Measurements from ENCODE around the gene MMP23B.
"Not testable (repeated sequence)": the region's sequence is repeated elsewhere in the genome, so short reads cannot be mapped to it uniquely, and the experiment has no call there.

The MMP23B gene

DNA sequence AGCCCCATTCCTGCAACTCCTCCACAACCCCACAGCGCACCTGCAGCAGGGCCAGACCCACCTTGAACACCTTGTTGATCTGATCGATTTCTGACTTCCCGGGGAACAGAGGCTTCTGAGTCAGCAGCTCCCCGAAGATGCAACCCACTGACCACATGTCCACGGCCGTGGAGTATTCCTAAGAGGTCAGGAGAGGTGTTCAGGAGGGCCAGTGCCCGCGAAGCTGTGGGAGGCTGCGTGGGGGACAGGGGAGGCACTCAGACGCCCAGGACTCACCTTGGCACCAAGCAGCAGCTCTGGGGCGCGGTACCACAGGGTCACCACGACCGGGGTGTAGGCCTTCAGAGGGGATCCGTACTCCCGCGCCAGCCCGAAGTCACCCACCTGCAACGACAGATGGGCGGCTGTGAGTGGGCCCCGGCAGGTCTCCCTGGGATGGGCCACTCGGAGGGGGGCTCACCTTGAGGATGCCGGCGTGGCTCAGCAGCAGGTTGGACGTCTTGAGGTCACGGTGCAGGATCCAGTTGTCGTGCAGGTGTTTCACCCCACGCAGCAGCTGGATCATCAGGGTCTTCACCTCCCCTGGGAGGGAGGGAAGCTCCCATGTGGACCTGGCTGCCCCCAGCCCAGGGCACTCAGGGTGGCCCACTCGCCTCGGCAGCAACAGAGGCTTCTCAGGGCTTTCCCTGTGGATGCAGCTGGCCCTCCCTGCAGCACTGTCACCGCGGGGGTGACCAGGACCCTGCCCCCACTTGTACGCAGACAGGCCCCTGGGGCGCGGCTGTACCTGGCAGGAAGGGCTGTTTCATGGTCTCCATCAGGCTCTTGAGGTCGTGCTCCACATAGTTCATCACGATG lies 4.9 kb downstream of the MMP23B start:
- DNase-seq: not testable (repeated sequence)

DNA sequence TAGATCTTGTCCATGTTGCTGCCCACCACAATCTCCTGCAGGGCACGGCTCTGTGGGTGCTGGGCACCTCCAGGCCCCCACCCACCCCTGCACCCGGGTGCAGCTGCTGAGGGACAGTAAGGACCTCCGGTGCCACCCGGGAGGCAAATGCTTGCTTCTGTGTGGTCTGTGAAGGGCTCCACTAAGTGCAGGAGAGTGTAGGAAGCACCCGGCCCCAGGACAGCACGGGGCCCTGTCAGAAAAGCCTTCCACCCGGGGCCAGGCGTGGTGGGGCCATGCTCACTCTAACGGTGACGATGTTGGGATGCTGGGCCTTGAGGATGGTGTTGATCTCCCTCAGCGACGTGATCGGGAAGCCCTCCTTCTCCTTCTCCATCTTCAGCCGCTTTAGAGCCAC lies 5.5 kb downstream of the MMP23B start:
- not testable (repeated sequence) for DNase-seq

DNA sequence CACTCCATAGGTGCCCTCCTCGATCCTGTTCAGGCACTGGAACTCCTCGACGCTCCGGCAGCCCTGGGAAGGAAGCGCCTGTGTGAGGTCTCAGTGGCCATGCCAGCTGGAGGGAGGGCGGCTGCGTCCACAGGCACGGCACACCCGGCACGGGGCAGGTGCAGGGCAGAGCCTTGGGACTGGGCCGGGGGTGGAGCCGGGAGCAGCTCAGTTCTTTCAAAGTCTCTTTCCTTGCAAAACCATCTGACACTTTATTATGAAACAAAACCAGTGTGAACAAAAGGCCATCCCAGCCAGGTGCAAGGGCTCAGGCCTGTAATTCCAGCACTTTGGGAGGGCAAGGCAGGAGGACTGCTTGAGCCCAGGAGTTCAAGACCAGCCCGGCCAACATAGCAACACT lies 6.6 kb downstream of the MMP23B start:
- not testable (repeated sequence) for DNase-seq

DNA sequence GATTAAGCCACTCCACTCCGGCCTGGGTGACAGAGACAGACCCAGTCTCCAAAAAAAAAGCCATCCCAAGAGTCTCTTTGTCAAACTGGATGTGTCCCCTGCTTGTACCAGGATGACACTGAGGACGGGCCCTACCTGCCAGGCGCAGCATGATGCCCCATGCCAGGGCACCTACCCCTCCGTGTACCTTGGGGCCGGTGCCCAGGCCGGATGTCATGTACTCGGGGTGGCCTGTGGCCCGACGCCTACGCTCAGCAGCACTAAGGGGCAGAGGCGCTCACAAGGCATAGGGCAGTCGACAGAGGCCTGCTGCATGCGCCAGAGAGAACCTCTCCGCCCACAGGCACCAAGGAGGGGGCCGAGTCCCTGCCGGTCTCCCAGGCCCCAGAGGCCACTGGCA lies 7.4 kb downstream of the MMP23B start:
- DNase-seq: not testable (repeated sequence)

DNA sequence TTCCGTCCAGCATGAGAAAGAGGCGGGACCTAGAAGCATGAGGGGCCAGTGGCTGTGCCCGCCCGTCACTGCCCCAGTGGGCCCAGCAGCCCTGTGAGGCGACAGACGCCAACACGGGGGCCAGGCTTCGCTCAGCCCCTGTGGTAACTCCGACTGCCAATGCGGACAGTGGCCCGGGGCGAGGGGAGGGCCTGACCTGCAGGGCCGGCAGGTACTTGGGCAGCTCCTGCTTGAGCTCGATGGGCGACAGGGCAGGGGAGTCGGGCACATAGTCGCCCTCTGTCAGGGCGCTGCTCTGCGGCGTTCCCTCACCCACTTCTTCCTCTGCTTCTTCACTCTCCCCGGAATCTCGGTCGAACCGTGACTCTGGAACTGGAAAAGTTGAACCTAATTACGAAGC lies 8.1 kb downstream of the MMP23B start:
- DNase-seq: not testable (repeated sequence)

DNA sequence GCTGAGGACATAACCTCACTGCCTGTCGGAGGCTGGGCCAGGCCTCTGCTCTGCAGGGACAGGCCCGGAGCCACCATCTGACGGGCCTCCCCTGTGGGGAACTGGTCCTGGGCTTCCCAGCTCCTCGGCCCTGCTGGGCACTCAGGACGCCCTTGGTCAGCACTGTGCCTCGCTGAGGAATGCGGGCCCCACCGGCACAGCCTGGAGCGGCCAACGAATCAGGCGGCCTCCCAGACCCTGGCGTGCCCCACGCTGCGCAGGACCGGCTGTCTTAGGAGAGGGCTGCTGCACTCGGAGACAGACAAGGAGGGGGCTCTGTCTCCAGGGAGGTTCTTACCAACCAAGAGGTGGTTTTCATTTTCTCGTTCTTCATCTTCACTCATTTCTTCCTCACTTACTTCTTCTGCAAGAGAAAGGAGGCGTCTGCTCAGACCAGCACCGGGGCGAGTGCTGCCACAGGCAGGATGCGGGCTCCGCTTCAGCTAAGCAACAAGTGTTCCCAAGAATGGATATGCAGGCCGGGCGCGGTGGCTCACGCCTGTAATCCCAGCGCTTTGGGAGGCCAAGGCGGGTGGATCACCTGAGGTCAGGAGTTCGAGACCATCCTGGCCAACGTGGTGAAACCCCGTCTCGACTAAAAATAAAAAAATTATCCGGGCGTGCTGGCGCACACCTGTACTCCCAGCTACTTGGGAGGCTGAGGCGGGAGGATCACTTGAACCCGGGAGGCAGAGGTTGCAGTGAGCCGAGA lies 8.9 kb downstream of the MMP23B start:
- DNase-seq: not testable (repeated sequence)

DNA sequence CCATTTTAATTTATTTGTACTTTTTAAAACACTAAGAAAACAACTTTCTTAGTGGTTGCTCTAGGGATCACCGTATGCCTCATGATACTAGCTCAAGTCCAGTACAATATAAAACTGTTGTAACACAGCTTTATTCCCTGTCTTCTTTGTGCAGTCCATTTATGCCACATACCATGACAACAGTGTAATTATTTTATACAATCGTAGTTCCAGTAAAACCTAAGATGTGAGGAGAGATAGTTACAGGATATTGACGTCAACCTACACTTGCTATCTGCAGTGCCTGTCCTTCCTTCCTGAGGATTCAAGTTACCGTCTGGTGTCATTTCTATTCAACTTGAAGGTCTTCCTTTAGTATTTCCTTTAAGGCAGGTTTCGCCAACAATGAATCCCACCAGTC lies 14.4 kb downstream of the MMP23B start:
- DNase-seq: not testable (repeated sequence)

DNA sequence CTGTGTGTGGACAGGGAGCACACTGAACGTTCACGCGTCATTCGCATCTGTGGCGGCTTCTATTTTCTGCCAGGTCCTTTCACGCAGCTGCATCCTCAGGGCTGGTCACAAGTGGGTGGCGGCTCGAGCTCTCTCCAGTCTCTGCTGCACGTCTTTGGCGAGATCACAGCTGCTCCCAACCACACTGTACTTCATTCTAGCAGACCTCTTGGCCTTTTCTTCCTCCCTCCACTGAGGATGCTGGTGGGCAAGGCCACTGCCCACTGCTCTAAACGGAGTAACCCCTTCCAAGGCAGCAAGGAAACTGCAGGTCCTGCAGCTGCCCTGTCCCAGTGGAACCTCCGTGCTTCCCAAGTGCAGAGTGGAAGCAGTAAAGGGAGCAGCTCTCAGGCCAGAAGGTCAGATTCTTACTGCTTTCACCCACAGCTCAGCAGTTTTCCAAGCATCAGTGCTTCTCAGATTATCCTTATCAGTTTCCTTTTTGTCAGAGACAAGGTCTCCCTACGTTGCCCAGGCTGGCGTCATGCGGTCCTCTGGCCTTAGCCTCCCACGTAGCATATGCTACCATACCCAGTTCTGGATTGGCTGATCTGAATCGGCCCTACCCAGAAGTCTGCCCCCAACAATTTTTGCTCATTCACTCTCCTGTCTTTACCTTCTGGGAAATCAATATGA lies 15.7 kb downstream of the MMP23B start:
- DNase-seq: not testable (repeated sequence)

DNA sequence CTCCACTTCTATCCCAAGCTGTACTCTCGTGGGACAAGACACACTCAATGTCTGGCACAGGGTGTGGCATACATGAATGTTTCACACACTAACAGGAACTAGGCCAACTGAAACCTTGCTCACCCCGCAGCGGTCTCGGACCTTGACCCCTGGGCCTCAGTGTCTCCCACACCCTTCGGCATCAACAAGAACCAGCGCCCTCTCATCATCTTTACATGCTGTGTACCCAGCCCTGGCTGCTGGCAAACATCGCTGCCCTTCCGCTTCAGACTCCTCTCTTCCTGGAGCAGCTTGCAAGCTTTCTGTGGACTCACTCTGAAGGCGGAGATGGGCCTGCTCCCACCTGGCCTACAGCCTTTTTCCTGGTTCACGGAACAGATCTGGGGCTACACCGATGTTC lies 16.3 kb downstream of the MMP23B start:
- DNase-seq: not testable (repeated sequence)

DNA sequence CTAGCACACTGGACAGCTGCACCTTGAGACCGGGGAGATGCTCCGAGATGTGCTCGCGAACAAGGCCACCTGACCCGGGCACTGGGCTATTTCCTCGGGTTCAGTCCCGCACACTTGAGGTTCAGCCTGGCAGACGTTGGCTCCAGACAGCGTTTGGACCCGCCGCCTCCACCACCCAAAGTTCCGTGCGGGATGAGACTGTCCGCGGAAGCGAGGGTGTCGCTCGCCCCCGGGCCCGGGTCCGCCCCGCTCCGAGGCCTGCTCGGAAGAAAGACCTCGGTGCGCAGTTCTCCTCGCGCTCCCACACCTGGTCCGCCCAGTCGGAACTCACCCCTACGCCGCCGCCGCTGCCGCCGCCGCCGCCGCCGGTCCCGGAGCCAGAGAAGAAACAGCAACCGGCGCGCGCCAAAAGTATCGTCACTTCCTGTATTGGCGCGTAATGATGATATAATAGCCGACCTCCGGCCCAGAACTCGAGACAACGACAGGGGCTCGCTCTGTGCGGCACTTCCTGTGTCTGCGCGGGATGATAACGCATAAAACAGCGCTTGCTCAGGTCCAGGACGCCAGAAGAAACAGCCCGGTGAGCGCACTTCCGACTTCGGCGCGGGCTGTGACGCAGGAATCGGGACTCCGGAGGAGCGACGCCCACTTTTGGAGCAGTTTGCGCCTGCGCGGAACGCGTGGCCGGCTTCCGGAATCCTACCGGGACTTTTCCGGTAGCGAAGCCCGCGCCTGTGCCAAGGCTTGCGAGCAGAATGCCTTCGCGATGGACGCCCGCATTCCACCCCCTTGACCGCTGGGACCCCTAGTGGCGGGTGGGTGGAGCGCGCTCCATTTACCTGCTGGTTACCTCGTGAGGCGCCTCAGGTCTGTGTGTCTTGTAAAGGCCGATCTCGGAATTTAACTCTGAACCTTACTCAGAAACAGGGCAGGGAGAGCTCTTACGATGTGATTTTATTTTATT lies 26.9 kb downstream of the MMP23B start, which contains the start of gene CDK11B:
CDK11B (minus strand) TSS at position 422 of the 967 bp plus-strand sequence. CDS start 1,519 bp downstream, outside the sequence.
- peak; percentile 92 for DNase-seq

DNA sequence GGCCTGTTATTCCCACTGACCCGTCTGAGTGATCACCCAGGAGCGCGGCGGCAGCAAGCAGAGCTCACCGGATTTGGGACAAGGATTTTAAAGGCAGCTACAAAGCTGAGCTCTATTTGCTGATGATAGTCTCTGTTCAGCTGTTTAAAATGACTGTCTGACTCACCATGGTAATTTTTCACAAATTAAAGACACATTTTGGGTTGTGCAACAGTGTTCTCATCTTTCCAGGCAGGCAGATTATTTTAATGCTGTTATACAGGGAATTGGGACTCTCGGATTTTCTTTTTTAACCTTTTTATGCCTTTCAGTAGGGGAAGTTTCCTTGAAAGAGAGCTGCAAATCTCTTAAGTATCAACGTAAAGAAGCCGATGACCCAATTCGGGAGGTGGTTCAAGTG lies 30.4 kb downstream of the MMP23B start:
- DNase-seq: not testable (repeated sequence)

DNA sequence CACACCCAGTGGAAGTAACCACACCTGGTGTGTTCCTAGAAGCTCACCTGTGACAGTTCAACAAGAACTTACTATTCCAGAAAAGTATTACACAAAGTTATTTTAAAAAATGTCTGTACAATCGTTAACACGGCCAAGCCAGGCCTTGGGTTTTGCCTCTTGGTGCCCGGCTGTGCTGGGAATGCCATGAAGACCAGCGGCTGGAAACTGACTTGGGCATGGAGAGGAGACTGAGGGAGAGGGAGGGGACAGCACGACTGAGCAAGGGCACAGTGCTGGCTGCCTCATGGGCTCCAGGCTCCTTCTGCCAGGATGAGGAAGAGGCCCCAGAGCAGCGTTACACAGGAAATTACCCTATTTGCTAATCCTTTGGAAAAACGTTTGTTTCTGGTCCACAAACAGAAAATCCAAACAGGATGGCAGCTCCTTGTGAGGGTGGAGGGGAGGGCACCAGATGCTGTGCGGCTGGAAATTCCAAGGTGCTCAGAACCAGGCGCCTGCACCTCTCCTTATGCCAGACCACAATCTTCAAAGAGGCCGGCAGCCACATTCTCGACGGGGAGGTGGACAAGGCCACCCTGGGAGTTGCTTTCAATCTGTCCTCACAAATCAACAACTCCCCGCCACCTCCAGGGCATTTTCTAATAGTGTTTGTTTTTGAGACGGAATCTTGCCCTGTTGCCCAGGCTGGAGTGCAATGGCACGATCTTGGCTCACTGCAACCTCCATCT lies 31.0 kb downstream of the MMP23B start:
- DNase-seq: not testable (repeated sequence)

DNA sequence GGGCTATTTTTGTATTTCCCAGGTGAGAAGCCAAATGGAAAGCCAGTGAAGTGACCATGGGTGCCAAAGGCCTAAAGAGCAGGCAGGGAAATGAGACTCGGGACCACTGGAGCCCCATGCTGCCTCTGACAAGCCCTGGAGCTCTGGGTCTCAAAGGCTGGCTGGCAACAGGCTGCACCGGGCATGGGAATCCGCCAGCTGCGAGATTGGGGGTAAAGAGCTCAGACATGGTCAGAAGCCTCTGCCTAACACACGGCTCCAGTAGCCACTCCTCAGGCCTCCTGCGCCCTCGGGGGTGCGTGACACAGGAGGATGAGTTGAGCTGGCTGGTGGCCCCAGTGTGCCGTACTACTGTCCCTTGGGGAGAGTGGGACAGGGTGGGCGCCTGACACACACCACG lies 32.3 kb downstream of the MMP23B start:
- not testable (repeated sequence) for DNase-seq

DNA sequence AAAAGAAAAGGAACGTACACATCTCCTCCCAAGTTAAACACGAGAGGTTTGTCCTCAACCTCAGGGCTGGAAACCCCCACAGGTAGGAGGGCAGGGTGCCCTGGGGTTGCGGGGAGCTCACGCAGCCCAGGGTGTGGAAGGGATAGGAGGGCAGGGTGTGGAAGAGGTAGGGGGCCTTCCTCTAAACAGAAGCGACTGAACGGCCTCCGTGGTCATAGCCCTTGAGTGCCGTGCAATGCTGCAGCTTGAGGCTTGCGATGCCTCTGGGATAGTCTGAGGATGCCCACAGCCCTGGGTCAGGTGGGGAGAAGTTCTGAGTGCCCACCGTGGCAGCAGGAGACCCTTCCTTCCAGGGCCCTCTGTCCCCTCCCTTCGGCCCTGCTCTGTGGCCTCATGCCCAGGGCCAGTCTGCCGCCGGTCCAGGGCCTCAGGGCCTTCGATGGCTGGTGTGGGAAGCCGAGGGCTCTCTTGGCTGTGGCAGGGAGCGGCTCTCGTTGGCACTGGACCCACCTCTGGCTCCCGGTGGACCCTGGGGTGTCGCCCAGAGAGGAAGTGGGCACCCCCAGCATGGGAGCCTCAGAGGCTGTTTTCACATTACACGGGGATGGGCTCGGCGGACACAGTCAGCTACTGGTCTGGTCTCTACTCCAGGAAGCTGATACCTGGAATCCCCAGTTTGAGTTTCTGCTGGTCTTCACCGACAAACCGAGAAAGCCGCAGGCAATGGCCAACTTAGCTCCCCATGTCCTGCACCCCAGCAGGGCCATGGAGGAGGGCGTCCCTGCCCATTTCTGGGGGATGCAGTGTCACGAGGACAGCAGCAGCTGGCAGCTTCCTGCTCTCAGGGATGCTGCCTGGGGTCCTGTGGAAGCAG lies 33.2 kb downstream of the MMP23B start:
- DNase-seq: no peak

DNA sequence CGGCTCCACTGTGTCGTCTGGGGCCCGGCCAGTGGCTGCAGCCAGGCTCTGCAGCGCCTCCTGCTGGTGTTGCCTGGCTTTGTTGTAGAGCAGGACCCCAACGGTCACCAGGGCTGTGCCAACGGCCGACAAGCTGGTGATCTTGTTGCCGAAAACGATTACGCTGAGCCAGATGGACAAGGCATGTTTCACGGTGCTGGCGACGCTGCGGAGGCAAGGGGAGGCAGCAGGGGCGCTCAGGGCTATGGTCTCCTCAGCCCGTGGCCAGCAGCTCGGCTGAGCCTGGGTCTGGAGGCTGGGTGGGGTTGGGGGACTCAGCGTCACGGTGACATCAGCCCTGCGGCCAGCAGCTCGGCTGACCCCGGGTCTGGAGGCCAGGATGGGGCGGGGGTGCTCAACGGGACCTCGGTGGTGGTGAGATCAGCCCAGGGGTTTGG lies 33.9 kb downstream of the MMP23B start:
- DNase-seq: no peak

DNA sequence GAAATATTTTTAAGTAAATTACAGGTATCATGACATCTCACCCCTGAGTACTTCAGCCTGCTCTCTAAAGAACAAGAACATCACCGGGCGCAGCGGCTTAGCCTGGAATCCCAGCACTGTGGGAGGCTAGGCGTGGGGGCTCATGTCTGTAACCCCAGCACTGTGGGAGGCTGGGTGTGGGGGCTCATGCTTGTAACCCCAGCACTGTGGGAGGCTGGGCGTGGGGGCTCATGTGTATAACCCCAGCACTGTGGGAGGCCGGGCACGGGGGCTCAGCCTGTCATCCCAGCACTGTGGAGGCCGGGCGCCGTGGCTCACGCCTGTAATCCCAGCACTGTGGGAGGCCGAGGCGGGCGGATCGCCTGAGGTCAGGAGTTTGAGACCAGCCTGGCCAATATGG lies 34.6 kb downstream of the MMP23B start:
- DNase-seq: no peak

DNA sequence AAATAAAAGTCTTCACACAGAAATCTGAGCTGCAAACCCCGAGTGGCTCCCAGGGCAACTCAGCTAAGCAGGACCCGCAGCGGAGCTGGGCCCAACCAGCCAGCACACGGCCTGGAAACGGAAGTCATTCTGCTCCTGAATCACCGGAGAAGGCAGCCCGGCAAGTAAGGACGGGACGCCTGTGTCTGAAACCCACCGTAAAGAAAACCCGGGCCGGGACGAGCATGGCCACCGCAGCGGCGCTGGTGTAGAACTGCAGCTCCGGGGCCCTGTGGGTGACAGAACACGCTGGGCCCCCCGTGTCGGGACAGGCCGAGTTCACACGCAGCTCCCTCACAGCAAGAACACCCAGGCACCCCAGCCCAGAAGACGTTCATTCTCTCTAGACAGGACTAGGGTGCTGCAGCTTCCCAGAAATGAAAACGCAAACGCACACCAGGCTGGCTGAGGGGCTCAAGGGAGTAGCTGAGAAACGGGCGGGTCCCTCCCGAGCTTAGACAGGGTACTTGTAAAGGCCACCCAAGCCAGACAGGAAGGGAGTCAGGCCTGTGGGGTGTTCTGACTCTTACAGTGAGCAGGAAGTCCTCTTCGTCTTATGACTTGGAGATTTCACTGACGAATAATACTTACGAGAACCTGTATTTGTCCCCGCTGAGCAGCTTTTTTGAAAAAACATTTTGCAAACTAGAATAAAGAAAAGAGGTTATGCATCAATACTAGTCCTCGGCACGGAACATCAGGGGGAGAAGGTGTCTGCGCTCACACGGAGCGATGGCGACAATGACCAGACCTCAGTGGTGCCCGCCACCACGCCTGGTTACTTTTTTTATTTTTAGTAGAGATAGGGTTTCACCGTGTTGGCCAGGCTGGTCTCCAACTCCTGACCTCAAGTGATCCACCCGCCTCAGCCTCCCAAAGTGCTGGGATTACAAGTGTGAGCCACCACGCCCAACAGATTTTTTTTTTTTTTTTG lies 37.8 kb downstream of the MMP23B start:
- no peak for DNase-seq

DNA sequence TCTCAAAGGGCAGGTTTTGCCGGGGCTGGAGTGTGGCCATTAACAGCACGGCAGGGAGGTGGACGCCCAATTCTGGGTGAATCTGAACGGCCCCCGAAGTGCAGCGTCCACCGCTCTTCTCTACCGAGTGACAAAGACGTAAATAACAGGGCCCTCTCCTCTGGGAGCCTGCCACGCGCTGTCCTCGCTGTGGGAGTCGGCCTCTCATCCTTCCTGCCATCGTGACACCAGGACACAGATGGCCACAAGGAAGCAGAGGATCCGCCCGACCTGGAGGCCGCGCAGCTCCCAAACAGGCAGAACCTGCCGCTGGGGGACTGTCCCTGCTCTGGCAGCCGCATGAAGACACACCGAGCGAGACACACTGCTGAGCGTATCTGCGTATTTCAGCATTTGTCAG lies 38.9 kb downstream of the MMP23B start:
- DNase-seq: no peak

All from activated gamma-delta T cell treated with Interleukin-2 at 50 U/mL for 16 hours (primary cell).